Hematopoietic multipotent progenitor cell treated with erythropoietin and hydrocortisone succinate and interleukin-3 and kit ligand, for 6 days (in vitro differentiated cells): Measurements from ENCODE around the gene CST9L.

ENCODE experiments used
- DNase-seq: peaks from one replicate; pipeline ENCODE4 v3.0.0-alpha.2; 2015

CST9L gene, protein sequence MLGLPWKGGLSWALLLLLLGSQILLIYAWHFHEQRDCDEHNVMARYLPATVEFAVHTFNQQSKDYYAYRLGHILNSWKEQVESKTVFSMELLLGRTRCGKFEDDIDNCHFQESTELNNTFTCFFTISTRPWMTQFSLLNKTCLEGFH

DNA sequence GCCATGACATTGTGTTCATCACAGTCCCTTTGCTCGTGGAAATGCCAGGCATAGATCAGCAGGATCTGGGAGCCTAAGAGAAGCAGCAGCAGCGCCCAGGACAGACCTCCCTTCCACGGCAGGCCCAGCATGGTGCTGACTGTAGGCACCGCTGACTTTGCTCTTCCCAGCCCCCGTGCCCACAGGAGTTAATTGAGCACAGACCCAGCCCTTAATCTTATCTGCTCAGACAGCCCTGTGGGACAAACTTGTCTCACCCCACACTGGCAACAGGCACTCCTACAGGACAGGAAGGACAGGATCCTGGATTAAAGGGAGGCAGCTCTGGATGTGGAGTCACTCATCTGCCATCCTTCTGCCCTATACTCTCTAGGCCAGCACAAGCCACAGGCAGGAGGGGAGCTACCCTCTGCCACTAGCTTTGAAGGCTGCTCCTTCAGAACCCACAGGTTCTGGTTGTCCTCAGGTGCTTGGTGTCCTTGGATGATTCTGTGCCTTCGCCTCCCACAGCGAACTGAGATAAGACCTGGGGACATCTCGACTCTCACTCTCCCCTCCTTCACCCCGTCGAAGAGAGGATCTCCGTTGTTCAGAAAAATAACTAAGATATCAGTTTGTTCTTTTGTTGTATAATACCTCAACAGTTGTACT is at the start of gene CST9L:
CST9L (minus strand) TSS at position 165 of the 651 bp plus-strand sequence; CDS start at position 131, 34 bp downstream.
- DNase-seq, result peak; percentile 21

DNA sequence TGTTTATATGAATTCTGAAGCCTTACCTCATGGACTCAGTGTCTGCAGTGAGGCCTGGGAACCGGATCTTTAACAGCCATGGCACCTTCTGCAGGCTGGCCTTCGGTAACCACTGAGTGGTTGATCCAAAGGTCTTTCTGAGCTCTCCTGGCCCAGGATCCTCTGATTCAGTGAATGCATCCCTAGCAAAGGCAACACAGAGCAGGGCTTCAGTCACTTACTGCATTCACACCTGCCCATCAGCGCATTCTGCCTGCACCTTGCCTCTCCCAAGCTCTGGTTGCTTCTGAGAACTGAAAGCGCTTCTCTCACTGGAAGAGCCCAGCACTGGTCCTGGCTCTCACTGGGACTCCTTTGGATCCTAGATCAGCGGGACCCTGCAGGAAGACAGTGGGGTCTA is 45.9 kb upstream of the CST9L start:
- no peak for DNase-seq

DNA sequence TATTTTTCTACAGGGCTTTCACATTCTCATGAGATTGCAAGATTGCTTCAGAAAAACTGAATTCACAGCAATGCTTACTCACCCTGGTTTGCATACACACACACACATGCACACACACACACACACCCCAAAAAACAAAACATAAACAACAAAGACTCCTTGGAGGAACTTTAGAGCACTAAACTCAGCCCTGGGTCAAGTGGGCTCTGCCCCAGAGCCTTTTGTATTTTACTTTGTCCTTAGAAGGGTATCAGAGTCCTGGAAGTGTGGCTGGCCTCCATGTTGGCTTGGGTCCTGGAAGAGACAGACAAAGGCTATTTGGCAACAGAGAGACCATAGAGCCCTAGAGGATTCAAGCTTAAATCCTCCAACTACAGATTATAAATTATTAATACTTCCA is 45.4 kb upstream of the CST9L start:
- no peak for DNase-seq

DNA sequence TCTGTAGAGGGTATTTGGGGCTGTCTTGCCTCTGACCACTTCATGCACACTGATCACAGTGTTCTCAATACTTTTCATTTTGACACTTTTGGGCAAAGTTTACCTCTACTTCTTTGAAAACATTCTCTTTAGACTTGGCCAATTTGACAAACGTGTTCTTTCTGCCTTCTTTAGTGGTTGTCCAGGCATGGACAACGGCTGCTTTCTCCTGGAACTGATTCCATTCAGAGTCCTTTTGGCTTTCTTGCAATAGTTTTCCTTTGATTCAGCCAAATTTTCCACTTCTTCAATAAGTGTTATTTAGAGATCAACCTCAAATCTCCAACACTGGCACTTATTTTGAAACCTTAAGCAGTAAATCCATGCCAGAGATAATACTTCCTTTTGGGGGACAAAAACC is 44.1 kb upstream of the CST9L start:
- DNase-seq, result no peak

DNA sequence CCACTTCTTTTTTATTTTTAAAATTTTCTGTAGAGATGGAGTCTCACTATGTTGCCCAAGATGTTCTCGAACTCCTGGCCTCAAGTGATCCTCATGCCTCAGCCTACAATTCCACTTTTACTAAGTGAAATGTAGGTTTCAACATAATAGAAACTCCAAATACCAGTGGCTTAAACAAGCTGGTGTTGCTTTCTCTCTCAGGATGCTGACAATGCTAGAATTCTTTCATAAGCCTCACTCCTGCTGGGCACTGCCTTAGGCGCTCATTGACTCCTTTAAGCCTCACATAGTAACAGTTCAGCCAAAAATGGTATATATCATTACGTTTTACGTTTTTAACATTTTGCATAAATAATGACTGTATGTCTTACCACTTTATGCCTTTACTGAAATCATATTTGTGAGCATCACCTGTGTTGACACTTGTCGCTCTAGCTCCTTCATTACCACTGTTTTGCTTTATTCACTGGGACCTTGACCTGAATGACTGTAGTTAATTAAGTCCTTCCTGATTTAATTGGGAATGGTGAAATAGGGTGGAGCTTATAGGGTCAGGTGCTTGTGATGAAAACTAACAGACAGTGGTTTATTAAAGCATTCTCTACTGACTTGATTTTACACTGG is 41.3 kb upstream of the CST9L start:
- no peak for DNase-seq

DNA sequence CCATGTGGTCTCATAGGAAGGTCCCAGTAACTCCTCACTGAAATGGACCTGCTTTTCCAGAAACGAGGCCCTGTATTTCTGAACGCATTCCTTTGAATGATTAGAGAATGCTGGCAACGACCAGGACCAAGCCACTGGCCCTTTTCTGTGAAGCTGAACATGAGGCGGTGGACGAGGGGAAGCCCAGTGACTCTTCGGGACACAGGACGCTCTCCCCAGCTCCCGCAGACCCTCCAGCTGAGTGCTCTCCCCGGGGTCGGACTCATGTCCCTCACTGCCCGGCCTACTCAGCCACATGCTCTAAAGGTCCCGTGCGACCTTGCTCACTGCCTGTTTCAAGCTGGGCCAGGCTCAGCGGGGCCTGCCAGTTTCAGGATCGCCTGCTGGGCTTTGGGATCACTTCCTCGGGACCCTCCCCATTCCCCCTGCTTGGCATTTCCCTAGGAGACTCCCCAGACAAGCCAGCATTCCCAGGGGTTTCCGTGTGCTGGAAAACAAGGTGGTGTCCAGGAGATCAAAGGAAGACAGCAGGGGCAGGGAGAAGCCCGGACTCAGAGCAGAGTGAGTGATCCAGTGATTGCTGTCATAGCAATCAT is 40.1 kb upstream of the CST9L start:
- DNase-seq, result no peak

DNA sequence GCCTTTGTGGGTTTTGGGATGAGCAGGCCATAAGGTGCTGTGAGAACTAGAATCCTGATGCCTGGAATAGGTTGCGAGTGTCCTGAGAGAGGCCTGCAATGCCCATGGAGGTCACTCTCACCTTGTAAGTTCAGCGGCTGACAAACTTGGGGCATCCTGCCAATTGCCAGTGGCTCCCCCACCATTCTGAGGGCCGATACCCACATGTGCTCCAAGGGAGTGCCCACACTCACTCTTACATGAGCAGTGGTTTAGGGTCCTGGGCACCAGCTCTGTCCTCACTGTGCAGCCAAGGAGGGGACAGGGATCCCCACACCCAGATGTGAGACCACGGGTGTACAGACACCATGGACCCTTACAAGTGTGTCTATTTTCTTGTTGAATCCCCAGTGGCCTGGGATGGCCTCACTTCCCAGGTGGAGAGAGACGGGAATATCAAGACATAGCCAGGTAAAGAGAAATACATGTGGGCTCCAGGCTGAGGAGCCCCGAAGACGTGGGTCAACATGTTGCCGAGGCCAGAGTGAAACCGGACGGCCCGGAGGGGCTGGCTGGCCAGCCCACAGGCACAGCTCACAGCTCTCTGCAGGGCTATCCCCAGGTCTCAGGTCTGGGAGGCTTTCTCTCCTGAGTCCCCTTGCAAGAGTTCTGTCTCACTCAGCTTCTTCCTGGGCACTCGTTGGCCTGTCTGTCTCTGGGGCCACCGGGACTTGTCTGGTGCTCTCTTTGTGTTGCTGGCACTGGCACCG is 39.4 kb upstream of the CST9L start:
- no peak for DNase-seq

DNA sequence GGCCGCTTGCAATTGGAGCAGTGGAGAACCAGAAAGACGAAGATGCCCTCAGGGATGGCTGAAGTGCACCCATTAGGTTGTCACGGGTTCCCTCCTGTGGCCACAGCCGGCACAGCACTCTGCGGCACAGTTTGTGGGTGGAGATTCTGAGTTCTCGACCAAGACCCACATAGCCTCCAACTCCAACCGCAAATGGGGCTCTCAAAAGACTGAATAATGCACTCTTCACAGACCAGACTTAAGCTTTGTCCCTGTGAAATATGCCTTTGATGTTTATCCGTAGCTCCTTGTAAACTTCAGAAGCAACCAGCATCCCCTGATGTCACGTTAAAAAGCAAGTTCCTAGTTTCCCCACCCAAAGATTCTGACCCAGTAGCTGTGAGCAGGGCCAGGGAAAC is 38.4 kb upstream of the CST9L start:
- peak; percentile 83 for DNase-seq

DNA sequence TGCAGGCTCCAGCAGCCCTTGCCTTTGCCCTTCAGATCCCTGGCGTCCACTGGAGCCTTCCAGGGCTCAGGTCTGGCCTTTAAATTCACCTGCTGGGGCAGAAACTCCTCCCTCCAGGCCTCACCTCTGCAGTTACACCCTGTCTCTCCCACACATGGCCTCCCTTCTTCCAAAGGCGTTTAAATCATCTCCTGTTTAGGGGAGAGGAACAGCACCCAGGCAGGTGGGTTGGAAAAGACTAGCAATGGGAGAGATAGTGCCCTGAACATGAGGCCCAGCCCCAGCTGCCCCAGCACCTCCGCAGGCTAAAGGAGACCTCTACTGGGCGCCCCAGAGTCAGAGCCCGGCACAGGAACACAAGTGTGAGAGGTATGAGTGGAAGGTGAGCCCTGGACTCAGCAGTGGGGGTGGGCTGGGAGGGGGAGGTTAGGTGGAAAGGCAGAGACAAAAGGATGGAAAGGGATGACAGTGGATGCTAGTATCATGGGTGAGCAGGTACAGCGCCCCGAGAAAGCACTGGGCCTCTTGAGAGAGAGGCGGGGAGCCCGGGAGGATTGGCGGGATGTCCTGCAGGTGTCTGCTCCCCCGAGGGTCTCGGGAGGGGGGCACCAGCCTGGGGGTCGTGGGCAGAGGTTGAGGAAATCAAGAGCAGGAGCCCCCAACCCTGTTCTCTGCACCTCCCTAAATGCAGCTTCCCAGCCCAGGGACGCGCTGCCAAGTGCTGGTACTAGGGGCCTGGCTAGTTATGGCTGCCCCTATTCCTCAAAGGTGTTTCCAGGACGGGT is 37.8 kb upstream of the CST9L start, which contains the start of gene CST9:
CST9 (minus strand) TSS at position 51 of the 785 bp plus-strand sequence. CDS start 53 bp downstream, outside the sequence.
- DNase-seq, result no peak

DNA sequence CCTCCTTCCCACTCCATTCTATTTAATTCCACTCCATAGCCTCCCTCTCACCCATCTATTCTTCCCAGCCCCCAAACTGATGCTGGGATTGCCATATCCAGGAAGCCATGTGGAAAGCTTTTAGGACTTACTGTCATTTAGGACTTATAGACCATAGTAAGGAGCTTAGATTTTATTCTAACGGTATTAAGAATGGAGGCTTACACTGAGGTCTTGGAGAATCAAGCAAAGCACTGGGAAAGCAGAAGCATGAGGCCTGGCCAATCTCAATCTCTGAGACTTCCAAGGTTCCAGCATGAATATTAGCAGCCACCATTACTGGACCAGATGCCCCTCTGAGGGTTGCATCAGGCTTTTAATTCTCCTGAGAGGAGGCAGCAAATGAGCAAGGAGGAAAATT is 36.0 kb upstream of the CST9L start:
- DNase-seq, result no peak

DNA sequence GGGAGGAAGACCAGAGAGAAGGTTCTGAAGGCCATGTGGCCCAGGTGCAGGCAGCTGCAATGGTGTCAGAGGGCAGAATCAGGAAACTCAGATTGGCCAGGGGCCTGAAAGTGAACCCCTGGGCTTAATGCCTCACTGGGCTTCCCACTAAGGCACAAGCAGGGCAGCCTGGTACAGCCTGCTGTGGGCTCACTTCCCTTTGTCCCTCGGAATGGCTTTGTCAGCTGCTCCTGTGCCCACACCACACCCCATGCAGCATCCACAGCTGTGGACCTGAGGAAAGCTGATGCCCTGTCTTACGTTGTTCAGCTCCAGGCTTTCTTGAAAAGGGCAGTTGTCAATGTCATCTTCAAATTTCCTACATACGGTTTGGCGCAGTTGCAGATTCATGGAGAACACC is 35.0 kb upstream of the CST9L start:
- DNase-seq, result no peak

DNA sequence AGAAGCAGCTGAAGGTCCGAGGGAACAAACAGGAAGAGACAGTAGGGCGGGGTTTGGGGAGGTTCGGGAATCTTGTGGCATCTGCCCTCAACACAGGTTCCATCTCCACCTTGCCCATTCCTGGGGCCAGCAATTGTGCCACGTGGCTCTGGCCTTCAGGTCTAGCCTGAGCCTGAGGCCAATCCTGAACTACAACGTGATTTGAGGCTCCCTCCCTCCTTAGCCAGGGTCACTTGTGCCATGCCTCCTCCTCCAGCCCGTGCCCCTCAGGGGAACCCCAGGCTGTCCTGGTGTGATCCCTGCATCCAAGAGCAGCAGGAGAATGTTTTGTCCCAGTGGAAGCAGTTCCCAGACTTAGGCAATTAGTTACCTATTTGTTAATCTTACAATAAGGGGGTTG is 34.4 kb upstream of the CST9L start:
- no peak for DNase-seq

DNA sequence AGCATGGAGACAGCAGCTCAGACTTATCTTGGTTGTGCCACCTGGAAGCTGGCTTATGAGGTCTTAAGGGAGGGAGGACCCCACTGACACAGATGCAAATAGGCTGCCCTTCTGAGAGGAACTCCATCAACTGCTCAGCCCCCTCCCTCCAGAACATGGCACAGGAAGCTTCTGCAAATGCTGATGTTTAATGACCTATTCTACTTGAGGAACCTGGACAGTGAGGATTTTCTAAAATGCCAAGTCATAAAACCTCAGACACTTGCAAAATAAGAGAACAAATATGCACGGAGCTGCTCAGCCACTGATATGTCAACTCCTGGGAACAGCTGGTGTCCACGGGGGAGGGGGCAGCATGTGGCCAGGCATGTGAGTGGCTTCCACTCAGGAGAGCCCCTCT is 34.0 kb upstream of the CST9L start:
- DNase-seq, result peak; percentile 36

DNA sequence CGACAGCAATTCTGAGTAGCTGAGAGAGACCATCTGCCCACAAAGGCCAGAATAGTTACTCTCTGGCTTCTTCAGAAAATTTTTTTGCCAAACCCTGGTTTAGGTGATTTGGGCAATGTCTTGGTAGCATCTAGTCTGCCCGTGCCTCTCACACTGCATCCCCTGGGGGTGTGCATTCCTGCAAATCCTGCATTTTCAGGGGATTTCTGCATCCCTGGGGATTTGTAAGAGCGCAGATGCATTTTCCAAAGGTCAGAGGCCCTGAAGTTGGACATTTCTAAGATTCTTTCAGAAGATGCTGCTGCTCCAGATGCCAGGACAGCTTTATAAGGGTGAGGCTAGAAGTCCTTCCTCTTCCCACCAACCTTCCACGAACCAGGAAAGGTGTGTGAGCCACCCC is 33.4 kb upstream of the CST9L start:
- no peak for DNase-seq

DNA sequence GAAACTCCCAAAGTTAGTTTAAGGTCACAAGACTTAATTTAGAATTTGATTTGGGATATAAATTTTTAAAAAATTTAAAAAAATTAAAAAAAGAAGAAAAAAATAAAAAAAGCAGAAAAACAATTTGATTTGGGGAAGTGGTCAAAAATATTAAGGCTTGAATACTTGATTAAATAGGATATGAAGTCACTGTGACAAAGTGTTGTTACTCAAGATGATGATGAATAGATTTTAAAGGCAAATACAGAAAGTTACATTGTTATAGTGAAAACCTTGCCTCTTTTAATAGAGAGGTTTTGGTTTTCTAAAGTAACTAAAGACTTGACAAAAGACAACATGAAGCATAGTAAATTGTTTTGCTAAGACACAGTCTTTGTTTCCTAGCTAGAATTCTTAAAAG is 30.2 kb upstream of the CST9L start:
- no peak for DNase-seq

DNA sequence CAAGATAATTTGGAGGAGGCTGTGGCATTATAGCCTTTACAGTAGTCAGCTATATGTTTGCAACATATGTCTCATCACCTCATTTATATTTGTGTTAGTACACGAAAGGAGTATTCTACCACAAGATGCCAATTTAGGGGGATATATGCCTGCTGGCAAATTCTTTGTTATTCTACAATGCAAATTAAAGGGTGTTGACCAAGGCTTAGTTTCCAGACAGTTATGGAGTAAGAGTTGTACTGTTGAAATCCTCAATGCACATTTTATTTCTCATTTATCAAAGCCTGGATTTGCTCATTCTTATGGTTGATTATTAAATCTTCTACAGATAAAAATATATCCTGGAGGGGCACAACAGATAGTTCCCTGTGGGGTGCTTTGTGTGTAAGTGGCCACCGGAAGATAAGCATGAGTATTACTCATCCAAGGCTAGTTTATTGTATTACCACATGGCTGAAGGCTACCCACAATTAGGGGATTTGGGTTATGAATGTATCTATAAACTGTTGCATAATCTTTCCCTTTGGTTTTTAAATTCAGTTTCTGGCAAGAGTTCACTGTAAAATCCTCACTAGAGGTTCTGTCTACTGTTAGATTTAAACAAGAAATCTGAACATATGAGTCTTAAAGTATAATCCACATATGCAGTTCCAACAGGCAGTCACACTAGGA is 28.4 kb upstream of the CST9L start:
- DNase-seq, result no peak

DNA sequence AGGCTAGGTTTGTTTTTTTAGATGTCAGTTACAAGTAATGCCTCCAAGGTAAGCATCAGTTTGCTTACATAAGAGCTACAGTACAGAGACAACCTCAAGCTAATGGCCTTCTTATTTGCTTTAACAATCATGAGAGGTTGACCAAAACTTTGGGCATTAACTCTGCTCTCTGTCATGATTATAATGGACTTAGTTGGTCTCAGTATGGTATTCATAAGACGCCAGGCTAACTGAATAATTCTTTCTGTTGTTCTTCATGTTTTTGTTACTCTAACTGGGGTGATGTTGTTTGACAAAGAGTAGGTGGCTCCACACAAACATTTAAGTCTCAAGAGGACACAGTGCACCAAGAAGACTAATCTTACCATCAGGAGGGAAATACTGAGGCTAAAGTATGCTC is 27.7 kb upstream of the CST9L start:
- DNase-seq, result no peak

DNA sequence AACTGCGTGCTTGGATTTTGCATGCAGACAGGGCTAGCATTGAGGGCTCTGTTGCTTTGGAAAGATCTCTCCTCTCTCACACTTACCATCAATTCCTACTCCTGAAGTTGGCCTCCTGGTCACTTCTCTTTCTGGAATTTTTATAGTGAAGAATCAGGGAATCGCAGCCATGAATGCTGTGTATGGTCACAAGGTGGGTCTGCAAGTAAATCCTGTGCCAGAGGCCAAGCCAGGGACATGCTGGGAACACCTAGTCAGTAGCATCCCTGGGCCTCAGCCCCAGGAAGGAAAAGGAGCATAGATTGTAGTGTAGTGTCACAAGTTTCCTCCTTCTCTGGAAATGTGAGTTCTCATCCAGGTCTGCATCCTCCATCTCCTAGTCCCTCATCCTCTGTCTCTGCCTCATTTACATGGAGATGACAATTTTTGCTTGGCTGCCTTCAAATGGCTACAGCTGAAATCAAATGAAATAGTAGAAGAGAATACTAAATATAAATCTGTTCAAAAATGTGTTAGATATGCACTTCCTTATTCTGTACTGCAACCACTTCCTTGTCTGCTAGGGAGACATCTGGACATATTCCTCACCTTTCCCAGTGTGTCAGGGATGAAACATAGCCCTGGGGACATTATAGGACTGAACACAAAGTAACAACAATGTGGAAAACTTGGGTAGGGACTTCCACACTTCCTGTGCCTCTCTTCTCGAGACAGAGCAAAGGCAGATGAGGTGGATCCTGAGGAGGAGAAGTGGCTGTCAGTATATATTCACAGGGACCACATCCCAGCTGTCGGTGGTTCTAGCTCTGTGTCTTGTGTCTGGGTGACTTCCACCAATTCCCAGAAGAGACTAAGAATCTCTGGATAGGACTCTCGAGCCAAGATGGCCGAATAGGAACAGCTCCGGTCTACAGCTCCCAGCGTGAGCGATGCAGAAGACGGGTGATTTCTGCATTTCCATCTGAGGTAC is 20.4 kb upstream of the CST9L start:
- DNase-seq, result no peak

DNA sequence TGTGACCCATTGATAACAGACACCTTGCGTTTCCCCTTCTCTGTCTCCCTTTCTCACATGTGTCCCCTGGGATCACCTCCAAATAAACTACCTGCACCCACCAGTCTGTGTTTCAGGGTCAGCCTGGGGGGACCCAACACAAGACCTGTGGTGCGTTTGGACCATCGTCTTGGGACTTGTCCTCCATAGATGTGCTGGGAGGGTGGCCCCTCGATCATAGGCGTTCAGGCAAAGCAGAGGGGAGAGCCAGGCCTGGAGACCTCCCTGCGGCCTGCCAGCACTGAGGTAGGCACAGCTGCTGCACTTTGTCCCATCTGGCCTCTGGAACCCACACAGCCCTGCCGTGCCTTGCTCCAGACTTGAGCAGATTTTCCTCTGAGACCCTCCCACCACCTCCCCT is 19.3 kb upstream of the CST9L start:
- no peak for DNase-seq

DNA sequence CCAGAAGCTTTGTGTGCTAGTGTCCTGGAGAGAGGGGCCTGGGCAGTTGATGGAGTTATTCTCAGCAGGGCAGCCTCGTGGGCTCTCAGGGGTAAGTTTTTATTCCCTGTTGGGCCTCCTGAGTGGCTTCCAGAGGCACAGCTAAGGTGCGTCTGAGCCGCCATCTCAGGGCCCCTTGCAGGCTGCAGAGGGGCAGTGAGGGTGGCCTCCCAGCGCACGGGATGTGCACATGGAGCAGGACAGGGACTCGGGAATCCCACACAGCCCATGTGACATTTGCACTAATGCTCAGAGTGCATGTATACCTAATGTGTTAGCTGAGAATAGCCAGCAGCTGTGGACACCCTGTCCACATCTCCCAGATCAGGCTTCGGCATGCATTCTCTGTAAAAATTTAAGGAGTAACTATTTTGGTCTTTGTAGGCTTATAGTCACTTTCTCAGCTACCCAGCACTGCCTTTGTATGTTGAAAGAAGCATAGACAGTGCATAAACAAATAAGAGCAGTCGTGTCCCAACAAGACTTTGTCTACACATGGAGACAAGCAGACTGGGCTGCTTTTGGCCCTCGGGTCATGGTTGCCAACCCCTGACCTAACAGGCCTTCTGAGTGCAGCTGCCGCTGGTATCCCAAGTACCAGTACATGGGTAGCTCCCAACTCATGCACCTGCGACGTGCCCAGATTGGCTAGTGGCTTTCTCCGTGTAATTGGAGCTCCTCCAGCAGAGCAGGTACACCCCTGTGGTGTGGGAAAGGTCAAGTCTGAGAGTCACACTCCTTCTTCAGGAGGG is 18.6 kb upstream of the CST9L start:
- no peak for DNase-seq
